GM21737 (cell line): ENCODE results near the gene IARS1.

Source experiments
- ATAC-seq: cut with Tn5 transposase; IDR thresholded peaks from one replicate; pipeline ENCODE4 v1.9.1; 2021; ENCODE audit warnings: mild to moderate bottlenecking, moderate library complexity; ENCODE audit not compliant: unreplicated experiment

The IARS1 gene

DNA sequence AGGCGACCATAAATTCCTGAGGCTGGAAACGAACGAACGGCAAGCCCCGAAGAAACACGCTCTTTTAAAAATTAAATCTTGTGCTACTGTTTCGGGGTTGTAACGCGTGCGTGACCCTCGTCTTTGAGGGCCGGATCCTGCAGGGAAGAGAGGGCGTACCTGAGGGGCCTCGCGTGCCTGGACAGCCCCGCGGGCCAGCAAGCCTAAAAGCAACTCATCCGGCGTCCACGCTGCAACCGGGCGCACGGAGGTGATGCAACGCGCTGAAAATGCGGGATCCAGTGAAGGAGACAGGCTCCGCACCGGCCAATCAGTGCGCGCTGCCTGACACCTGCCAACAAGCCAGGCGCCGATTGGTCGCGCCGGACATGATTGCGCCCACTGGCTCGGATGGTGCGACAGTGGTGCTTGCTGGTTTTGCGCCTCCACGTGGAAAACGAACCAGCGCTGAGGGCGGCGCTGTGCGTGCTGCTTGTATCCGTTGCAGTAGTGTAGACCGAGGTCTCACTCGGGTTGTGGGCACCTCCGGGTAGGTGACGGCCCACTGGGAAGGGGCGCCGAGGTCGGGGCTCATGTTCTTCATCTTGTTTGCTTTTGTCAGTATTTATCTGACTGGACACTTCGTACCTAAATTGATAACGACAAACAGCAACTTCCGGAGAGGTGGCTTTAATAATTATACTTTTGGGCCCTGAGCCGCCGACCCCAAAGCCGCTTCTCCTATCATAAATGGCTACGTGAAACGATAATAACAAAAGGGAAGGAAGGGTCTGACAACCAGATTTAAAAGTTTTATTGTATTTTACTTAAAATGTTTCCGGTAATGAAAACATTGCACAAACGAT lies at the start of gene IARS1:
TSS of gene IARS1 (minus strand) at position 246 of the 845 bp plus-strand sequence. CDS start 4,278 bp downstream, outside the sequence.
- ATAC-seq, result peak; percentile 92

DNA sequence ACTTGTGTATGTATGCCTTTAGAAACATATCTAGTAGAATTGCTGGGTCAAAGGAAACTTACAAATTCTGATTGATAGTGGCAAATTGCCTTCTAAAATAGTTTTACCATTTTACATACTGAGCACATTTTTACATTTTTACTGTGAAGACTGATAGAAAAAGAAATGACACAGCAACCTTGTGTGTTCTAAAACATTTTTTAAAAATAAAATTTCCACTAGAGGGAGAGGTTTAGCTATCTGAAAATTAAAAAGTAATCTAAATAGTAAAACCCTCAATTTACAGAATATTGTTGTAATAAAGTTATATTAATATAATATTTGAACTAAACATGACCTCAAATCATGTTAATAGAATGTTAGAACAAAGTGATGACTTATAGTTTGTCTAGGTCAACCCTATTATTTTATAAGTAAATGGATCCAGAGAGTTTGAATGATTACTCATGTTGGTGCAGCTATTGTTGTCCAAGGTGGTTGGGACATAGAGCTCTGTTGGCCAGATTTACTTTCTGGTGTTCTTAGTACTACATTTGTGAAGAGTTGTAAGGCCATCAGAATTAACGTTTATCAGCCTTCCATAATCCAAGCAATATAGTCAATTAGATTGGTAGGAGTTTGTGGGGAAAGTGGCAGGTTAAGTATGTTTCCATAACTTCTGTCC lies 49.5 kb upstream of the IARS1 start:
- ATAC-seq, result no peak

DNA sequence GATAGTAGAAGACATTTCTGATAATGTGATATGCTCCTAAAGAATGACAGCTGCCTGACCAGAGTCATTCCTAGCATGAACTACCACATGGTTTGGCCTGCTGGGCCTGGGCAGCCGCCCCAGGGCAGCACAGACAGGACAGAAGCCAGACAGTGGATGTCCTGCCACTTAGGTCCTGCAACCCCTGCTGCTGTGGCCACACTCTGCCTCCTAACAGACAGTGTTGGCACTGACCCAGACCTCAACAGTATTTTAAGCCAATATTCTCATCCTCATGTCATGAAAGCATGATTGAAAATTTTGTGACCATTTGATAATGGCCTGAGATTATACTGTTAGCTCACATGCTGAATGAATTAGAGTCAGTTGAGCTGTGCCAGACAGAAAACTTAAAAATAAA lies 48.1 kb upstream of the IARS1 start:
- ATAC-seq, result no peak

DNA sequence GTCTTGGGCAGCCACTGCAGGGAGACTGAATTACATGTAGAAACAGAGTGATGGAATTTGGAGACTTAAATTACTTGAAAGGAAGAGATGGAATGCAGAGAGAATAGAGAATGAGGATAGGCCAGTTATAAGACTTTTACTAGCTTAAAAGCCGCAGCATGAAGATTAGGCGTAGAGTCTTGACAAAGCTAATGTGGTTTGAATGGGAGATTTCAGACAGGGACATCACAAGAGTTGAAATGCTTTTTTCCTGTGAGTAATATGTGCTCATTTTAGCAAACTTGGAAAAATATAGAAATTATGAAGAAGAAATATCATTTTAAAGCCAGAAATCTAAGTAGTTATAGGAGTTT lies 39.8 kb upstream of the IARS1 start:
- ATAC-seq, result no peak

- no peak for ATAC-seq
Observed at GRCh38 chr9:92332577-92333281, 39.2 kb upstream of the IARS1 start.

- no peak for ATAC-seq
Observed at GRCh38 chr9:92328225-92328624, 34.7 kb upstream of the IARS1 start.

DNA sequence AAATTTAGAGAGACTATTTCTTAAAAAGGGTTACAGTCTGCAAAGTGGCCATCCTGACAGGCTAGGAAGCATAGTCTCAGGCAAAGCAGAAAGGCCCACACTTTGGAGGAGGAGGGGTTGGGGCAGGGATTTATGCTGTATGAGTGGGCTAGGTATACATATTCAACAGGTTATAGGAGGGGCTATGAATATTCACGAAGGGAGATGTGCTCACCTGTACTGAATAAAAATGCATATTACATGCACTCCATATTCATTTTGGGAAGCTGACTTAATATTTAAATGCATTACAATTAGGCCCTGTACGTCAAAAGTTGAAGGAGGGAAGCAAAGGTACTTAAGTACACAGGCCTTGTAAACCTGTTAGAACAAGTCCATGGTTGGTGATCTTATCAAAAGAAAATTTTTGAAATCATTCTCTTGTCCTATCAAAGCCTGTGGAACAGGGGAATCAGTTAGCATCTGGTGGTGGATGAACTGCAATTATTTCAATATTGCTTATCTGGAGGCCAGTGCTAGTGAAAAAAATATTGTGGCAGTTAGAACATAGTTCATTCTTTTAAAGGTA lies 33.9 kb upstream of the IARS1 start:
- no peak for ATAC-seq

DNA sequence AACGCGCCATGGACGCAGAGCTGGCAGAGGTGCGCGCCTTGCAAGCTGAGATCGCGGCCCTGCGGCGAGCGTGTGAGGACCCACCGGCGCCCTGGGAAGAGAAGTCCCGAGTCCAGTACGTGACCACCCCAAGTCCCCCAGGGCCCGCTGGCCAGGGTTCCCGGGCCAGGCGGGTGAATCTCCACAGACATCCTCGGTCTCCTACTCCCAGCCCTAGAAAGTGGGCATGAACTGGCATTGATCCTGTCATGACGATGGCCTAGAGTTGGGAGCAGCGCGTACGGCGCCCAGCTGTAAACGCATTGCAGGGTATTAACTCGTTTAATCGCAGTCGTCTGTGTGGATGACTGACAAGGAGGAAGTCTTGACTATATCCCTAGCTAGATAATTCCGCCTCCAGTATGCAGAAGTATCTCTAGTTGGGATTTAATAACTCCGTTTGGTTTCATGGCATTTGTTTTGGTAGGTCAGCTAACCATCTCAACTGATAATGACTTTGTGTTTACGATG lies 32.5 kb upstream of the IARS1 start:
- no peak for ATAC-seq

- ATAC-seq, result peak; percentile 88
Observed at GRCh38 chr9:92325269-92325990, 31.9 kb upstream of the IARS1 start, which contains the start of the genes CENPP and NOL8. Gene CENPP, plus strand, starts transcription at chr9:92325953. Gene NOL8, minus strand, starts transcription at chr9:92325350. Its CDS starts 1,189 bp downstream, at chr9:92324161.

DNA sequence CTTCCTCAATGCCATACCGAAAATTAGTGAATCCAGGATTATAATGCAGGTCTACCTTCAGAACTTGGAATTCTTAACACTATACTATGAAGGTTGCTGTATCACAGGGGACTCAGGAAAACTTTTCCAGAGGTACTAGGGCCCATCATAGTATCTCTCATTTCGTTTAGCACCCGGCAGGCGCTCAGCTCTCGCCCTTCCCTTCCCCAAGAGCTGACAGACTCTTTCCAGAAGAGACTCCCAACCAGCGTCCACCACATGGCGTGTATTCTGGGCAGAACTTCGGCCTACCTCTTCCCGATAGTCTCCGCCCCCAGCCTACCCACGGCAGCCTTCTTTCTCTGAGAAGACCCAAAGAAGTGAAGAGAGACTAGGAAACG lies 31.4 kb upstream of the IARS1 start:
- peak; percentile 6 for ATAC-seq

- no peak for ATAC-seq
Observed at GRCh38 chr9:92324431-92324830, 30.9 kb upstream of the IARS1 start.

DNA sequence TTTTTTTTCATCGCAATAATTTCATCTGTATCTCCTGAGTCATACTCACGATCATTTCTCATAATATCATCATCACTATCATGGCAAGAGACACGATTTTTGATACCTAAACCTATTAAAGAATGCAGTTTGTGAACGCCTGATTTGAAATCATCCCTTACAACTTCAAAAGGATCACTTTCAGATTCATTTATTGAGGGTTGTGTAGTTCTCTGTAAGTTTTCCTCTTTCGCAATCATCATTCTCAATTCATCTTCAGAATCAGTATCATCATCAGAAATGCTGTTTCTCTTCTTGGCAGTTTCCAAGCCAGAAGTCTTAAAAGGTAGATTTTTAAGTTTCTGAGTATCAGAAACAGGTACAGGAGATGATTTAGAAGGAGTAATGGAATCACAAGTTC lies 22.0 kb upstream of the IARS1 start:
- ATAC-seq, result no peak

DNA sequence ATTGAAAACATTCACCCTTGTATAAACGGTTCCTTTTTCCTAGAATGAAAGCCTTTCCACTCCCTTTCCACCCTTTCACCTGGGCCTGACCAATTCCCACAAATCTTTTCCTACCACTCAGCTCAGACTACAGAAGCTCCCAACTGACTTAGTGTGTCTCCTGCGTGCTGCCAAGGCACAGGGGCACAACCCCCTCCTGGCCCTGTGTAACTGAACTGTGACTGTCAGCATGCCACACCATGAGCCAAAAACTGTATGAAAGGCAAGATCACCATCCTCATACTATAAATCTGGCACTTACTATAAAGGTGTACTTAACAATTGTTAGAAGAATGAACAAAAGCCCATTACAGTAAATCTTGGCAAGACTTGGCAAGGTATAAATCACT lies 20.1 kb upstream of the IARS1 start:
- ATAC-seq, result no peak

DNA sequence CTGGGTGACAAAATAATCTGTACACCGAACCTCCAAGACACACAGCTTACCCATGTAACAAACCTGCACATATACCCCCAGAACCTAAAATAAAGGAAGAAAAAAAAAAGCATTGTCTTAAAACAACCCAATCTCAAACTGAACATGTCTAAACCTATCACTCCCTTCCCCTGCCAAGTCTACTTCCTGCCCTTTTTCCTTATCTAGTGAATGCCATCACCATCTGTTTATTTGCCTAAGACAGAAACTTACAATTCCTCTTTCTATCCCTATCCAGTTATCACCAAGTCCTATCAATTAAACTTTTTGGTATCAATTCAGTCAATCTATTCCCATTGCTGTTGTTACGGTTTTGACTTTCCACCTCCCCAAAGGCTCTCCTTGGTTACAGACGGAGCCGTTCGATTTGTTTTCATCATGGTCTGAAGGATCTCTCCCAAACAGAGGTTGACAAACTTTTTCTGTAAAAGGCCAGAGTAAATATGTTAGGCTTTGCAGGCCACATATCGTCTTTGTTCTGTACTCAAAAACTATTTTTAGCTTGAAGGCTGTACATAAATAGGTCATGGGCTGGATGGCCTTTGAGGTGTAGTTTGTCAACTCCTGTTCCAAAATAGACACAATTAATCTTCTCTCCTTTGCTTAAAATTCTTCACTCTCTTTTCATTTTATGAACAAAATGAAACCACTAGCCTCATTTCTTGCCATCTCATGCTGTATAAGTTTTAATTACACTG lies 19.6 kb upstream of the IARS1 start:
- ATAC-seq, result no peak

DNA sequence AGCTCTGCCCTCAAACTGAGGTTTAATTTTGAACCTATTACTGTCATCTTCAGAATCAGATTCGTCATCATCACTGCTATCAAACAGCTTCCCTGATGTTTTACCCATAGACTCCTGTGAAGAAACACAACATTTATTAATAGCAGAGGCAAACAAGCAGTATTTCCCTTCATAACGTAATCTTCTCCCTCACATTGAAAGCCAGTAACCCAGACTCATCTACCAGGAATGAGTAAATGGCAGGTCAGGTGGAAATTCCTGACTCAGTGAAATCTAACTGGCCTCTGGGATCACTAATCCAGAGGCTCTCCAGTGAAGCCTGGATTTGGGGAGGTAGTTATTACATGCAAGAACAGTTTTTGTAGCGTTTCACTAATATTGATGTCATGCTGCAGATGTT lies 17.1 kb upstream of the IARS1 start:
- ATAC-seq, result no peak

GRCh38 chr9:92308893-92309292 lies 15.4 kb upstream of the IARS1 start:
- ATAC-seq, result peak; percentile 55

DNA sequence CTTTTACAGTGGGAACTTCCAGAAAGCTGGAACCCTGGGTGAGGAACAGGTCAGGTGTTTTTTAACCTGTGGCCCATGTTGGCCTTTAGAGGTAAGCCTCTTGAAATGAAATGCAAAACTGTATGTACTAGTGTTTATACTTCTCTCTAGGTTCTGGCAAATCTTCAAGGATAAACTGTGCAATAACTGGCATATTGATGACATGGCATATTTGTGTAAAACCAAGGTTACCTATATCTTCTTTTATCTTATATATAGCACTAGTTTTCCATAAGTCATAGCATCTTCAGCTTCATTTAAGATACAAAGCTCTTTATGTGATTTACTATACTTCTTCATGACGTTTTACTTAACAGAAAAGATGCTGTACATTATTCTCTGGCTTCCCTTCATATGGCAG lies 7.4 kb upstream of the IARS1 start:
- ATAC-seq, result no peak

GRCh38 chr9:92299116-92299515 lies 5.6 kb upstream of the IARS1 start:
- ATAC-seq, result no peak

DNA sequence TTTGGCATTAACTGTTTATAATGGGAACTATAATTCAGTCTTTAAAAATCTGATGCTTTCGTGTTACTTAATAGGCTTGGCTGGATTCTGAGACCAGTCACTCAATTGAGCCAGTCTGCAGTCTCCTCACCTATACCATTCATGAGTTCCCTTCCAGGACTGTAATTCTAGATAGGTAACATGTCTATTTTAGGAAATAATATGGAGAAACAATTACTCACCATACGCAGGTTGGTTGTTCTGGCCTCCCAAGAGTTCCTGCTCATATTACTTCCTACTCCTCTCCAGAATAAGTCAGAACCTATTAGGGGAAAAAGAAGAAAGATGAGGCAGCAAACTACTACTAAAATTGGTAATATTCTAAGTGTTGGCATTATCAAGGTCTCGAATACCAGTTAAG lies 4.5 kb upstream of the IARS1 start:
- no peak for ATAC-seq

DNA sequence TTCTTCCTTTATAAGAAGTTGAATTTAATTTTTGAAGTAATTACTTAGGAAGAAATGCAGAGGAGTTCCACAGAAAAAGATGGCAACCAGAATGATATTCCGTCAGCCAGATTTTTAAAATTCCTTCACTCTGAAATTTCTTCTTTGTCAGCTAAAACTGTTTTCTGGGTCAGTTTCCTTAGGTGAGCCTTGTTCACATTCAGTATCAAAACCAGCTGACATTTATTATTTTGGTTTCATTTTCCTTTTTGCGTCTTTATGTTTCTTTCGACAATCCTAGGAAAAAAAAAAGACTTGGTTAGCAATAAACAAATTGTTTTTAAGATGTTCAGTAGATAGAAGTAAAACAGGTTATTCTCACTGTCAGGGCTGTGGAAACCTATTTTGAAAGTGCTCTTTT lies 4.1 kb upstream of the IARS1 start:
- ATAC-seq, result no peak
